GM20431 (cell line): ENCODE data around the gene SLC2A13.

Experiments used
- in situ Hi-C: fragments of 300-500 bp; cut with MseI, MboI; formaldehyde crosslinking; loops from one replicate; pipeline ENCODE4 v1.15.0; 2020; ENCODE audit warnings: low sequenced_read_pairs; ENCODE audit not compliant: unreplicated experiment

The SLC2A13 gene

DNA sequence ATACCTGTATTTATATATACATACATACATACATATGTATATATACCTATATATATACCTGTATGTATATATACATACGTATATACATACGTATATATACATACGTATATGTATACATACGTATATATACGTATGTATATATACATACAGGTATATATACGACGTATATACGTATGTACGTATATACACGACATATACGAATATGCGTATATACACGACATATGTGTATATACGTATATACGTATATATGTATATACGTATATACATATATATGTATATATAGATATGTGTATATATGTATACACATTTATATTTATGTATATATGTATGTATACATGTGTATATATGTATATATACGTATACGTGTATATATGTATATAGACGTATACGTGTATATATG, 393.5 kb downstream of the SLC2A13 start:
- in situ Hi-C loops, result no loop called here
